ENCODE measurements around the gene ATXN7L1.

The ATXN7L1 gene

DNA sequence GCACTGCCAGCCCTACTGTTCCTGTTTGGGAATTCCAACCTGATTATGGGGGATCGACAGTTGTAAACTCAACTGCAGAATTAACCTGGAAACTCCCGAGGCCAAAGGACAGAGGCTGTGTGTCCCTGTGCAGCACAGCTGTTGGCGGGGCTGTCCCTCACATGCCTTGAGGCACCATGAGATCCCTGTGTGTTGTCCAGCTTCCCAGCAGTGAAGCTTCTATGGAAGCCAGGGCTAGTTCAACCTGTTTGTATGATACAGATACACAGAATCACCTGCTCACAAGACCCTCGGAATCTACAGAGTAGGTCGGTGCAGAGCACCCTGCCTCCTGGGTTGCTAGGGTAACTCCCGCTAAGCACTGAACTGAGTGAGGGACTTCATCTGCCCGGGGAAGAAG, 234.1 kb downstream of the ATXN7L1 start:
- no peak for ATAC-seq
- no peak for TF ChIP-seq ARNTL (CRISPR knock-in tag; IDR thresholded peaks at IDR 0.05; ENCODE audit: borderline replicate concordance, low read depth)
- TF ChIP-seq TOX (CRISPR knock-in tag; IDR thresholded peaks at IDR 0.05; ENCODE audit: borderline replicate concordance), result no peak
- TF ChIP-seq SNAI2 (CRISPR knock-in tag; IDR thresholded peaks at IDR 0.05), result no peak
- no peak for TF ChIP-seq OSR1 (CRISPR knock-in tag; IDR thresholded peaks at IDR 0.05)
- TF ChIP-seq, protein P1, sequence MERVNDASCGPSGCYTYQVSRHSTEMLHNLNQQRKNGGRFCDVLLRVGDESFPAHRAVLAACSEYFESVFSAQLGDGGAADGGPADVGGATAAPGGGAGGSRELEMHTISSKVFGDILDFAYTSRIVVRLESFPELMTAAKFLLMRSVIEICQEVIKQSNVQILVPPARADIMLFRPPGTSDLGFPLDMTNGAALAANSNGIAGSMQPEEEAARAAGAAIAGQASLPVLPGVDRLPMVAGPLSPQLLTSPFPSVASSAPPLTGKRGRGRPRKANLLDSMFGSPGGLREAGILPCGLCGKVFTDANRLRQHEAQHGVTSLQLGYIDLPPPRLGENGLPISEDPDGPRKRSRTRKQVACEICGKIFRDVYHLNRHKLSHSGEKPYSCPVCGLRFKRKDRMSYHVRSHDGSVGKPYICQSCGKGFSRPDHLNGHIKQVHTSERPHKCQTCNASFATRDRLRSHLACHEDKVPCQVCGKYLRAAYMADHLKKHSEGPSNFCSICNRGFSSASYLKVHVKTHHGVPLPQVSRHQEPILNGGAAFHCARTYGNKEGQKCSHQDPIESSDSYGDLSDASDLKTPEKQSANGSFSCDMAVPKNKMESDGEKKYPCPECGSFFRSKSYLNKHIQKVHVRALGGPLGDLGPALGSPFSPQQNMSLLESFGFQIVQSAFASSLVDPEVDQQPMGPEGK (CRISPR knock-in tag; IDR thresholded peaks at IDR 0.05; ENCODE audit: borderline replicate concordance), result no peak
- TF ChIP-seq TCF4 (CRISPR knock-in tag; IDR thresholded peaks at IDR 0.05; ENCODE audit: borderline replicate concordance), result no peak
- TF ChIP-seq, protein P2, sequence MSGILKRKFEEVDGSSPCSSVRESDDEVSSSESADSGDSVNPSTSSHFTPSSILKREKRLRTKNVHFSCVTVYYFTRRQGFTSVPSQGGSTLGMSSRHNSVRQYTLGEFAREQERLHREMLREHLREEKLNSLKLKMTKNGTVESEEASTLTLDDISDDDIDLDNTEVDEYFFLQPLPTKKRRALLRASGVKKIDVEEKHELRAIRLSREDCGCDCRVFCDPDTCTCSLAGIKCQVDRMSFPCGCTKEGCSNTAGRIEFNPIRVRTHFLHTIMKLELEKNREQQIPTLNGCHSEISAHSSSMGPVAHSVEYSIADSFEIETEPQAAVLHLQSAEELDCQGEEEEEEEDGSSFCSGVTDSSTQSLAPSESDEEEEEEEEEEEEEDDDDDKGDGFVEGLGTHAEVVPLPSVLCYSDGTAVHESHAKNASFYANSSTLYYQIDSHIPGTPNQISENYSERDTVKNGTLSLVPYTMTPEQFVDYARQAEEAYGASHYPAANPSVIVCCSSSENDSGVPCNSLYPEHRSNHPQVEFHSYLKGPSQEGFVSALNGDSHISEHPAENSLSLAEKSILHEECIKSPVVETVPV (CRISPR knock-in tag; IDR thresholded peaks at IDR 0.05), result no peak
- no peak for TF ChIP-seq CSDC2 (CRISPR knock-in tag; IDR thresholded peaks at IDR 0.05)
- TF ChIP-seq, protein P3, sequence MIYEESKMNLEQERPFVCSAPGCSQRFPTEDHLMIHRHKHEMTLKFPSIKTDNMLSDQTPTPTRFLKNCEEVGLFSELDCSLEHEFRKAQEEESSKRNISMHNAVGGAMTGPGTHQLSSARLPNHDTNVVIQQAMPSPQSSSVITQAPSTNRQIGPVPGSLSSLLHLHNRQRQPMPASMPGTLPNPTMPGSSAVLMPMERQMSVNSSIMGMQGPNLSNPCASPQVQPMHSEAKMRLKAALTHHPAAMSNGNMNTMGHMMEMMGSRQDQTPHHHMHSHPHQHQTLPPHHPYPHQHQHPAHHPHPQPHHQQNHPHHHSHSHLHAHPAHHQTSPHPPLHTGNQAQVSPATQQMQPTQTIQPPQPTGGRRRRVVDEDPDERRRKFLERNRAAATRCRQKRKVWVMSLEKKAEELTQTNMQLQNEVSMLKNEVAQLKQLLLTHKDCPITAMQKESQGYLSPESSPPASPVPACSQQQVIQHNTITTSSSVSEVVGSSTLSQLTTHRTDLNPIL (CRISPR knock-in tag; IDR thresholded peaks at IDR 0.05; ENCODE audit: low read depth), result no peak
- no peak for TF ChIP-seq ZFP30 (CRISPR knock-in tag; IDR thresholded peaks at IDR 0.05)
- no peak for TF ChIP-seq BACH2 (CRISPR knock-in tag; IDR thresholded peaks at IDR 0.05; ENCODE audit: borderline replicate concordance)
- TF ChIP-seq RARB (CRISPR knock-in tag; IDR thresholded peaks at IDR 0.05), result no peak
- no peak for TF ChIP-seq ZFP3 (CRISPR knock-in tag; IDR thresholded peaks at IDR 0.05)
- no peak for TF ChIP-seq ZC3H10 (CRISPR knock-in tag; IDR thresholded peaks at IDR 0.05)

GRCh38 chr7:105640956-105641810, 235.2 kb downstream of the ATXN7L1 start:
- no peak for ATAC-seq
- TF ChIP-seq TCF4 (CRISPR knock-in tag; IDR thresholded peaks at IDR 0.05; ENCODE audit: borderline replicate concordance), result no peak
- TF ChIP-seq PPARA (CRISPR knock-in tag; IDR thresholded peaks at IDR 0.05; ENCODE audit: borderline replicate concordance), result no peak
- TF ChIP-seq, protein P4, sequence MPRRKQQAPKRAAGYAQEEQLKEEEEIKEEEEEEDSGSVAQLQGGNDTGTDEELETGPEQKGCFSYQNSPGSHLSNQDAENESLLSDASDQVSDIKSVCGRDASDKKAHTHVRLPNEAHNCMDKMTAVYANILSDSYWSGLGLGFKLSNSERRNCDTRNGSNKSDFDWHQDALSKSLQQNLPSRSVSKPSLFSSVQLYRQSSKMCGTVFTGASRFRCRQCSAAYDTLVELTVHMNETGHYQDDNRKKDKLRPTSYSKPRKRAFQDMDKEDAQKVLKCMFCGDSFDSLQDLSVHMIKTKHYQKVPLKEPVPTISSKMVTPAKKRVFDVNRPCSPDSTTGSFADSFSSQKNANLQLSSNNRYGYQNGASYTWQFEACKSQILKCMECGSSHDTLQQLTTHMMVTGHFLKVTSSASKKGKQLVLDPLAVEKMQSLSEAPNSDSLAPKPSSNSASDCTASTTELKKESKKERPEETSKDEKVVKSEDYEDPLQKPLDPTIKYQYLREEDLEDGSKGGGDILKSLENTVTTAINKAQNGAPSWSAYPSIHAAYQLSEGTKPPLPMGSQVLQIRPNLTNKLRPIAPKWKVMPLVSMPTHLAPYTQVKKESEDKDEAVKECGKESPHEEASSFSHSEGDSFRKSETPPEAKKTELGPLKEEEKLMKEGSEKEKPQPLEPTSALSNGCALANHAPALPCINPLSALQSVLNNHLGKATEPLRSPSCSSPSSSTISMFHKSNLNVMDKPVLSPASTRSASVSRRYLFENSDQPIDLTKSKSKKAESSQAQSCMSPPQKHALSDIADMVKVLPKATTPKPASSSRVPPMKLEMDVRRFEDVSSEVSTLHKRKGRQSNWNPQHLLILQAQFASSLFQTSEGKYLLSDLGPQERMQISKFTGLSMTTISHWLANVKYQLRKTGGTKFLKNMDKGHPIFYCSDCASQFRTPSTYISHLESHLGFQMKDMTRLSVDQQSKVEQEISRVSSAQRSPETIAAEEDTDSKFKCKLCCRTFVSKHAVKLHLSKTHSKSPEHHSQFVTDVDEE (CRISPR knock-in tag; IDR thresholded peaks at IDR 0.05), result no peak
- TF ChIP-seq, protein P5, sequence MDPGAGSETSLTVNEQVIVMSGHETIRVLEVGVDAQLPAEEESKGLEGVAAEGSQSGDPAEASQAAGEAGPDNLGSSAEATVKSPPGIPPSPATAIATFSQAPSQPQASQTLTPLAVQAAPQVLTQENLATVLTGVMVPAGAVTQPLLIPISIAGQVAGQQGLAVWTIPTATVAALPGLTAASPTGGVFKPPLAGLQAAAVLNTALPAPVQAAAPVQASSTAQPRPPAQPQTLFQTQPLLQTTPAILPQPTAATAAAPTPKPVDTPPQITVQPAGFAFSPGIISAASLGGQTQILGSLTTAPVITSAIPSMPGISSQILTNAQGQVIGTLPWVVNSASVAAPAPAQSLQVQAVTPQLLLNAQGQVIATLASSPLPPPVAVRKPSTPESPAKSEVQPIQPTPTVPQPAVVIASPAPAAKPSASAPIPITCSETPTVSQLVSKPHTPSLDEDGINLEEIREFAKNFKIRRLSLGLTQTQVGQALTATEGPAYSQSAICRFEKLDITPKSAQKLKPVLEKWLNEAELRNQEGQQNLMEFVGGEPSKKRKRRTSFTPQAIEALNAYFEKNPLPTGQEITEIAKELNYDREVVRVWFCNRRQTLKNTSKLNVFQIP (CRISPR knock-in tag; IDR thresholded peaks at IDR 0.05; ENCODE audit: borderline replicate concordance, low read depth), result no peak
- no peak for TF ChIP-seq ESRRG (CRISPR knock-in tag; IDR thresholded peaks at IDR 0.05)
- no peak for TF ChIP-seq ISL1 (CRISPR knock-in tag; IDR thresholded peaks at IDR 0.05)
- TF ChIP-seq, protein P3 (CRISPR knock-in tag; IDR thresholded peaks at IDR 0.05; ENCODE audit: low read depth), result no peak
- TF ChIP-seq, protein P2 (CRISPR knock-in tag; IDR thresholded peaks at IDR 0.05), result no peak
- TF ChIP-seq ZNF70 (CRISPR knock-in tag; IDR thresholded peaks at IDR 0.05), result no peak
- no peak for TF ChIP-seq ZFP30 (CRISPR knock-in tag; IDR thresholded peaks at IDR 0.05)
- TF ChIP-seq, protein P1 (CRISPR knock-in tag; IDR thresholded peaks at IDR 0.05; ENCODE audit: borderline replicate concordance), result no peak
- TF ChIP-seq ARNTL (CRISPR knock-in tag; IDR thresholded peaks at IDR 0.05; ENCODE audit: borderline replicate concordance, low read depth), result no peak
- TF ChIP-seq ZFP3 (CRISPR knock-in tag; IDR thresholded peaks at IDR 0.05), result no peak
